Coronary artery (tissue), 2 donors: ENCODE results near the gene EMC7.
A peak's percentile ranks its signal among the peaks of the same experiment; 100 is the strongest.

Experiments
- DNase-seq: peaks from one replicate; pipeline ENCODE4 v3.0.0-alpha.2; 2017; ENCODE audit warnings: low spot score
- H3K27ac ChIP-seq, 2 donors: fragments of 200-600 bp; sonication (generic); one replicate each; pipeline ENCODE4 v1.5.1; 2016 to 2019
- H3K4me3 ChIP-seq: fragments of 200-600 bp; sonication (generic); 2 replicates; pipeline ENCODE4 v1.5.1; 2016; ENCODE audit warnings: mild to moderate bottlenecking, moderate library complexity
- CTCF ChIP-seq: fragments of 200-600 bp; sonication (generic); IDR thresholded peaks from one replicate; pipeline ENCODE4 v1.5.1; 2019; ENCODE audit warnings: antibody characterized with exemption

The EMC7 gene

GRCh38 chr15:34065941-34066340 lies 35.7 kb downstream of the EMC7 start:
- TF ChIP-seq CTCF = no peak
- H3K4me3 ChIP-seq = no peak overlapping the region
- no peak overlapping the region for H3K27ac ChIP-seq
- no peak for DNase-seq

GRCh38 chr15:34065261-34065660 lies 36.4 kb downstream of the EMC7 start:
- H3K4me3 ChIP-seq = no peak overlapping the region
- no peak overlapping the region for H3K27ac ChIP-seq
- TF ChIP-seq CTCF = no peak
- no peak for DNase-seq

- Histone ChIP-seq H3K27ac (no peak overlapping the region), H3K4me3 (no peak overlapping the region)
- no peak for TF ChIP-seq CTCF
- no peak for DNase-seq
Measured at GRCh38 chr15:34064438-34064837, 37.2 kb downstream of the EMC7 start.

DNA sequence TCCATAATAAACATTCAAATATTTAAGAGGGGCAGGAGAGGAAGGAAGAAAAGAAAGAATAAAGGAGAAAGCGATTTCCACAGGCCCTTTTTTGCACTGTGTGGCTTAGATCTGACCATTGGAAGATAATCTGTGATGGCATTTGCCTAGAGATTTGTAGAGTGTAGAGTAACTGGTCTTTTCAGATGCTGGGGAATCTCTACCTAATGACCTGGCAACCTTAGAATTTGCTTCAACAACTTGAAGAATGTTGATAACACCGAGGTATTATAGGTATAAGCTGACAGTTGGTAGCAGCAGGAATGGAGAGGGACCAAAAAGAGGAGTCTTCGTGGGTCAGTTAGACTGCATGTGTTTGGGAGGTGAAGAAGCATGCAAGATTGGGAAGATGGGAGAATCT lies 41.7 kb downstream of the EMC7 start:
- Histone ChIP-seq H3K27ac (no peak overlapping the region), H3K4me3 (no peak overlapping the region)
- TF ChIP-seq CTCF = no peak
- DNase-seq = no peak

- no peak for DNase-seq
- no peak for TF ChIP-seq CTCF
- Histone ChIP-seq H3K27ac (no peak overlapping the region), H3K4me3 (no peak overlapping the region)
Measured at GRCh38 chr15:34059476-34059875, 42.2 kb downstream of the EMC7 start.

GRCh38 chr15:34056911-34057310 lies 44.8 kb downstream of the EMC7 start:
- Histone ChIP-seq H3K27ac (peak overlapping the region; percentile 72 to 88), H3K4me3 (no peak overlapping the region)
- no peak for DNase-seq
- no peak for TF ChIP-seq CTCF

GRCh38 chr15:34055868-34056595 lies 45.6 kb downstream of the EMC7 start:
- Histone ChIP-seq H3K27ac (peak overlapping the region; percentile 72 to 88), H3K4me3 (no peak overlapping the region)
- TF ChIP-seq CTCF = no peak
- DNase-seq = no peak
